IPS-18c (cell line): ENCODE results near the gene TFR2.
A peak's percentile ranks its signal among the peaks of the same experiment; 100 is the strongest.
"Not testable (repeated sequence)": the region's sequence is repeated elsewhere in the genome, so short reads cannot be mapped to it uniquely, and the experiment has no call there.

Experiments used
- H3K4me3 ChIP-seq: 2 replicates; pipeline ENCODE4 v1.7.0; 2013; ENCODE audit warnings: low read depth, mild to moderate bottlenecking, low read length, moderate library complexity; ENCODE audit not compliant: insufficient read depth
- H3K9me3 ChIP-seq: one replicate; pipeline ENCODE4 v1.6.1; 2013; ENCODE audit warnings: mild to moderate bottlenecking, low read length, moderate library complexity; ENCODE audit not compliant: control insufficient read depth, insufficient read depth

The TFR2 gene

DNA sequence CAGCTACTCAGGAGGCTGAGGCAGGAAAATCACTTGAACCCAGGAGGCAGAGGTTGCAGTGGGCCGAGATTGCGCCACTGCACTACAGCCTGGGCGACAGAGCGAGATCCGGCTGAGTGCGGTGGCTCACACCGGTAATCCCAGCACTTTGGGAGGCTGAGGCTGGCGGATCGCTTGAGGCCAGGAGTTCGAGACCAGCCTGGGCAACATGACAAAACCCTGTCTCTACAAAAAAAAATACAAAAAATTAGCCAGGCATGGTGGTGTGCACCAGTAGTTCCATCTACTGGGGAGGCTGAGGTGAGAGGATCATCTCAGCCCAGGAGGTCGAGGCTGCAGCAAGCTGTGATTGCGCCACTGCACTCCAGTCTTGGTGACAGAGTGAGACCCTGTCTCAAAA lies 27.8 kb upstream of the TFR2 start:
- not testable (repeated sequence) for H3K9me3 ChIP-seq

GRCh38 chr7:100668069-100668449 lies 26.7 kb upstream of the TFR2 start:
- Histone ChIP-seq H3K4me3 (no peak overlapping the region), H3K9me3 (no peaks in the 10 kb centered on the region)

More for the DNA sequence above, 27.8 kb upstream of the TFR2 start:
- not testable (repeated sequence) for H3K4me3 ChIP-seq

GRCh38 chr7:100667331-100668068 lies 26.1 kb upstream of the TFR2 start:
- Histone ChIP-seq H3K9me3 (no peaks in the 10 kb centered on the region), H3K4me3 (no peak overlapping the region)

DNA sequence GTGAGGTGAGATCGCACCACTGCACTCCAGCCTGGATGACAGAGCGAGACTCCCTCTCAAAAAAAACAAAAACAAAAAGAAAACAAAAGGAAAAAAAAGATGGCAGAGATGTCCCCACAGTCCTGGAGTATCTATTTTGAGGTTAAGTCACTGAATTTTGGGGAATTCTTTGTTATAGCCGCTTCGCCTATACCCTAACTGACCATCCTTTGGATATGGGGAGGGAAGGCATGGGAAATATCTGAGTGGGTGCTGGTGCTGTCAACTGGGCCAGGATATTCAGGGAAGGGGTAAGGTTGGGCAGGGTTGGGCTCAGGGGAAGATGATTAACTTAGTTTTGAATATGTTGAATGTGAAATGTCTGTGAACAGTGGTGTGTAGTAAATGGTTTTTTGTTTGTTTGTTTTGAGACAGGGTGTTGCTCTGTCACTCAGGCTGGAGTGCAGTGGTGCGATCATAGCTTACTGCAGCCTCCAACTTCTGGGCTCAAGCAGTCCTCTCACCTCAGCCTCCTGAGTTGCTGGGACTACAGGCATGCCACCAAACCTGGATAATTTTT lies 23.9 kb upstream of the TFR2 start:
- Histone ChIP-seq H3K9me3 (no peaks in the 10 kb centered on the region), H3K4me3 (no peak overlapping the region)

DNA sequence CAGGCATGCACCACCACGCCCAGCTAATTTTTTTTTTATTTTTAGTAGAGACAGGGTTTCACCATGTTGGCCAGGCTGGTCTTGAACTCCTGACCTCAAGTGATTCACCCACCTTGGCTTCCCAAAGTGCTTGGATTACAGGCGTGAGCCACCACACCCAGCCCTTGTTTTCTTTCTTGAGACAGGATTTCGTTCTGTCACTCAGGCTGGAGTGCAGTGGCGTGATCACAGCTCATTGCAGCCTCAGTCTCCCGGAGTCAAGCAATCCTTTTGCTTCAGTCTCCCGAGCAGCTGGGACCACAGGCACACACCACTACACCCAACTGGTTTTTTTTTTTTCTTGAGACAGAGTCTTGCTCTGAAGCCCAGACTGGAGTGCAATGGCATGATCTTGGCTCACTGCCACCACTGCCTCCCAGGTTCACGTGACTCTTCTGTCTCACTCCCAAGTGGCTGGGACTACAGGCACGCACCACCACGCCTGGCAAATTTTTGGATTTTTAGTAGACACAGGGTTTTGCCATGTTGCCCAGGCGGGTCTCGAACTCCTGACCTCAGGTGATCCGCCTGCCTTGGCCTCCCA lies 20.9 kb upstream of the TFR2 start:
- not testable (repeated sequence) for H3K9me3 ChIP-seq, H3K4me3 ChIP-seq

- peaks cover 2% of the 10 kb centered on the region for H3K9me3 ChIP-seq
- peak within 1 kb of the TSS; percentile 43 for H3K4me3 ChIP-seq
Measured at GRCh38 chr7:100655908-100656674, 14.7 kb upstream of the TFR2 start, which contains the start of gene ACTL6B. TSS of gene ACTL6B (minus strand) at chr7:100656448. CDS start at chr7:100656354, 94 bp downstream.

DNA sequence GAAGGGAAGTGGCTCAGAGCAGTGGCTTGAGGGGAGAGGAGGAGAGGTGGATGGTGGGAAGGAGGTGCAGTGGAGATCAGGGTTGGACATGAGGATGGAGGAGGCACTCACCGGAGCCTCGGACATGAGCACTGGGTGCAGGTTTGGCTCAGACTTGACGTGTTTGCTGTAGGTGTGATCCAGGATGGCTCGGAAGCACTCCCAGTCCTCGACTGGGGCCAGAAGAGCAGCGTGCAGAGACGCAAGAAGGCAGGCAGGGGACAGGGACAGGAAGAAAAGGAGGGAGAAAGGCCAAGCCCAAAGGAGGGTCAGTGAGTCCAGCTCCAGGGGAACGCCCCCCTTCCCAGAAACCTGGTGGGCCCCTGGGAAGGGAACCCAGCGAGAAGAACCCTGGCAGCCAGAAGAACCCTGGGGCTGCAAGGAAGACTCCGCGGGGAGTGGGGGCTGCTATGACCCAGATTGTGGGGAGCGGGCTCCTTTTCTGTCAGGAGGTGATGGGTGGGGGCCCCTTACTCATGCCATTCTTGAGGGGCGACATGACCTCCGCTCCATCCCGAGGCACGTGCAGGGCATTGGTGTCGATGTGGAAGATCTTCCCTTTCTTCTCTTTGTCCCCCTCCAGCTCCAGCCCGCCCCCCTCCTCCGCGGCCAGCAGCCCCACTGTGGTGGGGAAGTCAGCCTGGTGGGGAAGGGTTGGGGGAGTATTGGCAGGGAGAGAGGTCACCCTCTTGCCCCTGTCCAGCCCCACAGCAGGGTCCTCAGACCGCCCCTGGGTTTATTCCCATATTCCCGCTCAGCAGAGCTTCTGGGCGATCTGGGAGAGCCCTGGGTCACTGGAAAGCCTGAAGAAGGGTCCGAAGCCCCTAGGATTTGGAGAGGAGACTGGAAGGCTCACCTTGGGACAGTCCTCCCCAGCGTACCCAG lies 13.8 kb upstream of the TFR2 start:
- Histone ChIP-seq H3K4me3 (peak overlapping the region; percentile 43), H3K9me3 (peaks cover 2% of the 10 kb centered on the region)

DNA sequence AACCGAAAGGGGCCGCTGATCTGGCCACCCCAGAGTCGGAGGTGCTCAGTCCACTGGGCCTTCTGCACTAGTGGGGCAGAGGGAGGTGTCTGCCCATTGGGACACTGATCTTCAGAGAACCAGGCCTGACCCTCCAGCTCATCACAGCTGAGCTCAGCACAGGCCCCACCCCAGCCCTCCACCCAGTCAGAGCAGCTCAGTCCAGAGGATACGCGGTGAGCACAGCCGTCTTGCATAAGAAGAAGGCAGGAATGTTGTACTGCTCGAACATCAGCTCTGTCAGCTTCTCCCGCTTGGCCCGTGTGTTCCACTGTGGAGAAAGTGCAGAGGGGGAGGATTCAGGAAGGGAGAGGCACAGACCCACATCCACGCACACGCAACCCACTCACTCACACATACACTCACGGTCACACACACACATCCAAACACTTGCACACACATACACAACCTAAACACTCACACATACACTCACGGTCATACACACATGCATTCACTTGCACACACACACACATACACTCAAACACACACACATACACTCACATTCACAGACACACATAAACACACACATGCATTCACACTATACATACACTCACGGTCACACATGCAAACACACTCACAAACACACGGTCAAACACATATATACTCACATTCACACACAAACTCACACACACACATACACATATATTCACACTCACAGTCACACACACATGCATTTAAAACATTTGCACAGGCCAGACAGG lies 8.6 kb upstream of the TFR2 start:
- Histone ChIP-seq H3K9me3 (no peaks in the 10 kb centered on the region), H3K4me3 (no peak overlapping the region)

DNA sequence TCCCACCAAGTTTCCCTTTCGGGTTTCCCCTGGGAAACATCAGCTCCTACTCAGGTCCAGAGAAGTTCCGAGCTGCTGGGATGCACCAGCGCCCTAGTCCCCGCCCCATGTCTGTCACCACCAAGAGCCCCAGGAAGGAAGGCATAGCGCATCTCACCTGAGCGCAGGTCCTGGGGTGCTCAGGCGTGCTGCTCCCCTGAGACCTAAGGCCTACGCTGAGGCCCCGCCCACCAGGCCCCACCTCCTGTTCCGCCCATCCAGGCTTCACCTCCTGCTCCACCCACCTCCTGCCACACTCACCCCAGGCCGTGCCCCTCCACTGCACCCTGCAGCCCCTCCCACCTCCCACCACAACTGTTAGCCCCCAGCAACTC lies 1.2 kb upstream of the TFR2 start:
- Histone ChIP-seq H3K4me3 (peak overlapping the region; percentile 20; the same call in 1 of the 2 replicates), H3K9me3 (no peaks in the 10 kb centered on the region)

DNA sequence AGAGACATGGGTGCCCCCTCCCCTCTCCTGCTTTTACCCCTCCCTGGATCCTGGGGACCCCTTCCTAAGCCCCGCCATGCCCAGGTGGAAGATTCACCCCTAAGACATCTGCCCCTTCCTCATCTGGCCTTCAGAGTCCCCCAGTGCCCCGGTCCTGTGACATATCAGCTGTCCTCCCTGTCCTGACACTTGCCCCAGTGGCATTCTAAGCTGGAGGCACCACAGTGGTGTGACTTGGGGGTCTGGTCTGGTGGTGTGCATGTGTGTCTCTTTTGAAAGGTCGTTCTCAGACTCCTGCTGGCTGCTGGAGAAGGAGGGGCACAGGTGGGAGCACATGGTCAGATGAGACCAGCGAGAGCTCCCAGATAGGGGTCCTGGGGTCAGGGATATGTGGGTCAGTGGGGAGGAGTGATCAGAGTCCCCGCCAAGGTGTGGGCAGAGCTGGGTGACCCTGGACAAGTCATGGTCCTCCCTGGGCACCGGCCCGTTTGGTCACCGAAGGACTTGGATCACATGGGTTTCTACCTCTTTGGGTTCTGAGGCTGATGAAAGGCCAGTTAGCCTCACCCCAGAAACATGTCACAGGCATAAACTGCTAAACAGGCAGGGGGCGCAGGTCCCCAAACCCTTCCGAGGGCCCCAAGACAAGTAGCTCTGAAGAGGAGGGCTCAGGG lies 645 bp upstream of the TFR2 start:
- H3K9me3 ChIP-seq: no peaks in the 10 kb centered on the region
- H3K4me3 ChIP-seq: no peak overlapping the region

DNA sequence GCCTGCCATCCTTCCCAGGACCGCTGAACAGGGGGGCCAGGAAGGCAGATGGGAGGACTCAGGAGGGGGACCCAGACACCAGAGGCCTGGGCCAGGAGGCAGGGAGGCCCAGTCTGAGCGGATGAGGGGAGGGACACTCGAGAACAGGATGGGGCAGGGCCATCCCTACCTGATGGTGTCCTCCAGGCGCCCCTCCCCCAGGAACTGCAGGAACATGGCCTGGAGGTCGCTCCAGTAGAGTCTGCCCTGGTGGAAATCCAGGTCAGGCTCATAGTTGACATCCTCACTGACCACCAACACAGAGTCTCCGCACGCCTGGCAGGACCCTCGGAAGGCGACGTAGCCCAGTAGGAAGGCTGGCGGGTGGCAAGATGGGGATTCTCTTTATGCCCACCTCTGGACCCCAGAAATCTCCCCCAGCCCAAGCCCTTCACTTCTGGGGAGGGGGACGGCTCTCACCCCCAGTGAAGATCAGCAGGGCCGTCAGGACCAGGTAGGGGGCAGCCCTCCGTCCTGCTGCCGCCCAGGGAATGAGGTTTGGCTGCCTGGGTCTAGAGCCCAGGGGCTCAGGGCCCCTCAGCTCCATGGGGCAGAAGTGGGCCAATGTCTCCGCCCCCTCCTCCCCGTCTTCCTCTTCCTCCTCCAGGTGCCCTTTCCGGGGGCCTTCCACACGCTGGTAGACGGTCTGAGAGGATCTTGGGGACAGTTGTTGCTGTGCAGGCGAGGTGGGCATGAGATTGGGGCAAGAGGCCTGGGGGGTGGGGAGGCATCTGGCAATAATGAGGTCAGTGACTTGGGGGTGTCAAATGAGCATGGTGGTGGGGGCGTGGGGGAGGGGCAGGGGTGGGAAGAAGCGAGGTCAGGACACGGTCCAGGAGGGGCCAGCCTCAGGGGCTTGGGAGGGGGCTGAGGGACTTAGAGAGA lies 573 bp downstream of the TFR2 start:
- no peaks in the 10 kb centered on the region for H3K9me3 ChIP-seq
- H3K4me3 ChIP-seq: no peak overlapping the region

- Histone ChIP-seq H3K9me3 (no peaks in the 10 kb centered on the region), H3K4me3 (no peak overlapping the region)
Measured at GRCh38 chr7:100639995-100640516, 1.3 kb downstream of the TFR2 start.

GRCh38 chr7:100632951-100633717 lies 8.2 kb downstream of the TFR2 start:
- Histone ChIP-seq H3K4me3 (peak overlapping the region; percentile 58), H3K9me3 (no peaks in the 10 kb centered on the region)

- Histone ChIP-seq H3K4me3 (no peak overlapping the region), H3K9me3 (no peaks in the 10 kb centered on the region)
Measured at GRCh38 chr7:100630066-100630465, 11.3 kb downstream of the TFR2 start.
